Neuron (in vitro differentiated cells): Measurements from ENCODE around the gene IRF4.

Experiments used
- H2AFZ ChIP-seq: one replicate; pipeline ENCODE4 v1.6.1; 2013; ENCODE audit warnings: low read depth, mild to moderate bottlenecking, inconsistent platforms, low read length, moderate library complexity
- H3K27me3 ChIP-seq: one replicate; pipeline ENCODE4 v1.6.1; 2013; ENCODE audit warnings: low read length; ENCODE audit not compliant: insufficient read depth
- H3K36me3 ChIP-seq: one replicate; pipeline ENCODE4 v1.6.1; 2013; ENCODE audit warnings: low read length; ENCODE audit not compliant: insufficient read depth
- H3K4me1 ChIP-seq: one replicate; pipeline ENCODE4 v1.6.1; 2013; ENCODE audit warnings: low read length; ENCODE audit not compliant: insufficient read depth
- H3K4me3 ChIP-seq: 2 replicates; pipeline ENCODE4 v1.5.1; 2013; ENCODE audit warnings: mild to moderate bottlenecking, low read length, moderate library complexity
- H3K9me3 ChIP-seq: one replicate; pipeline ENCODE4 v1.6.1; 2013; ENCODE audit warnings: low read length

IRF4 gene

GRCh38 chr6:404685-405423, 13.3 kb downstream of the IRF4 start:
- Histone ChIP-seq H2AFZ (no peak overlapping the region), H3K9me3 (no peaks in the 10 kb centered on the region), H3K4me1 (peaks cover 5% of the 10 kb centered on the region), H3K36me3 (no peaks in the 10 kb centered on the region), H3K27me3 (peaks cover 4% of the 10 kb centered on the region), H3K4me3 (no peak overlapping the region)

DNA sequence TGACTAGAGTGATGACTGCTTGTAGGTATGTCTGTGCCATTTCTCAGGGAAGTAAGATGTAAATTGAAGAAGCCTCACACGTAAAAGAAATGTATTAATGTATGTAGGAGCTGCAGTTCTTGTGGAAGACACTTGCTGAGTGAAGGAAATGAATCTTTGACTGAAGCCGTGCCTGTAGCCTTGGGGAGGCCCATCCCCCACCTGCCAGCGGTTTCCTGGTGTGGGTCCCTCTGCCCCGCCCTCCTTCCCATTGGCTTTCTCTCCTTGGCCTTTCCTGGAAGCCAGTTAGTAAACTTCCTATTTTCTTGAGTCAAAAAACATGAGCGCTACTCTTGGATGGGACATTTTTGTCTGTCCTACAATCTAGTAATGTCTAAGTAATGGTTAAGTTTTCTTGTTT, 16.6 kb downstream of the IRF4 start:
- no peak overlapping the region for H3K4me3 ChIP-seq
- no peaks in the 10 kb centered on the region for H3K36me3 ChIP-seq
- H3K27me3 ChIP-seq, result peaks cover 4% of the 10 kb centered on the region
- no peak overlapping the region for H2AFZ ChIP-seq
- no peaks in the 10 kb centered on the region for H3K9me3 ChIP-seq
- H3K4me1 ChIP-seq, result peaks cover 5% of the 10 kb centered on the region

DNA sequence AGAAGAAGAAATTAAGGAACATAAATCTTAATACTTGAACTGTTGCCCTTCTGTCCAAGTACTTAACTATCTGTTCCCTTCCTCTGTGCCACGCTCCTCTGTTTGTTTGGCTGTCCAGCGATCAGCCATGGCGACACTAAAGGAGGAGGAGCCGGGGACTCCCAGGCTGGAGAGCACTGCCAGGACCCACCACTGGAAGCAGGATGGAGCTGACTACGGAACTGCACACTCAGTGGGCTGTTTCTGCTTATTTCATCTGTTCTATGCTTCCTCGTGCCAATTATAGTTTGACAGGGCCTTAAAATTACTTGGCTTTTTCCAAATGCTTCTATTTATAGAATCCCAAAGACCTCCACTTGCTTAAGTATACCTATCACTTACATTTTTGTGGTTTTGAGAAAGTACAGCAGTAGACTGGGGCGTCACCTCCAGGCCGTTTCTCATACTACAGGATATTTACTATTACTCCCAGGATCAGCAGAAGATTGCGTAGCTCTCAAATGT, 17.1 kb downstream of the IRF4 start:
- Histone ChIP-seq H2AFZ (peak overlapping the region; percentile 5), H3K4me3 (no peak overlapping the region), H3K9me3 (no peaks in the 10 kb centered on the region), H3K36me3 (no peaks in the 10 kb centered on the region), H3K27me3 (peaks cover 4% of the 10 kb centered on the region), H3K4me1 (peaks cover 5% of the 10 kb centered on the region)

- Histone ChIP-seq H3K4me1 (peaks cover 5% of the 10 kb centered on the region), H2AFZ (no peak overlapping the region), H3K27me3 (peaks cover 4% of the 10 kb centered on the region), H3K9me3 (peaks cover 2% of the 10 kb centered on the region), H3K36me3 (no peaks in the 10 kb centered on the region), H3K4me3 (no peak overlapping the region)
Observed at GRCh38 chr6:409370-409972, 17.9 kb downstream of the IRF4 start.

DNA sequence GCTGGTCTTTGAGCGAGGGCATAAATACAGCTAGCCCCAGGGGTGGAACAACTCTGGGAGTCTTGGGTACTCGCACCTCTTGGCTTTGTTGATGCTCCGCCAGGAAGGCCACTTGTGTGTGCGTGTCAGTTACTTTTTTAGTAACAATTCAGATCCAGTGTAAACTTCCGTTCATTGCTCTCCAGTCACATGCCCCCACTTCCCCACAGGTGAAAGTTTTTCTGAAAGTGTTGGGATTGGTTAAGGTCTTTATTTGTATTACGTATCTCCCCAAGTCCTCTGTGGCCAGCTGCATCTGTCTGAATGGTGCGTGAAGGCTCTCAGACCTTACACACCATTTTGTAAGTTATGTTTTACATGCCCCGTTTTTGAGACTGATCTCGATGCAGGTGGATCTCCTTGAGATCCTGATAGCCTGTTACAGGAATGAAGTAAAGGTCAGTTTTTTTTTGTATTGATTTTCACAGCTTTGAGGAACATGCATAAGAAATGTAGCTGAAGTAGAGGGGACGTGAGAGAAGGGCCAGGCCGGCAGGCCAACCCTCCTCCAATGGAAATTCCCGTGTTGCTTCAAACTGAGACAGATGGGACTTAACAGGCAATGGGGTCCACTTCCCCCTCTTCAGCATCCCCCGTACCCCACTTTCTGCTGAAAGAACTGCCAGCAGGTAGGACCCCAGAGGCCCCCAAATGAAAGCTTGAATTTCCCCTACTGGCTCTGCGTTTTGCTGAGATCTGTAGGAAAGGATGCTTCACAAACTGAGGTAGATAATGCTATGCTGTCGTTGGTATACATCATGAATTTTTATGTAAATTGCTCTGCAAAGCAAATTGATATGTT, 19.2 kb downstream of the IRF4 start:
- peaks cover 2% of the 10 kb centered on the region for H3K9me3 ChIP-seq
- no peak overlapping the region for H3K4me3 ChIP-seq
- H3K4me1 ChIP-seq, result peaks cover 5% of the 10 kb centered on the region
- H2AFZ ChIP-seq, result no peak overlapping the region
- H3K36me3 ChIP-seq, result no peaks in the 10 kb centered on the region
- peaks cover 4% of the 10 kb centered on the region for H3K27me3 ChIP-seq

DNA sequence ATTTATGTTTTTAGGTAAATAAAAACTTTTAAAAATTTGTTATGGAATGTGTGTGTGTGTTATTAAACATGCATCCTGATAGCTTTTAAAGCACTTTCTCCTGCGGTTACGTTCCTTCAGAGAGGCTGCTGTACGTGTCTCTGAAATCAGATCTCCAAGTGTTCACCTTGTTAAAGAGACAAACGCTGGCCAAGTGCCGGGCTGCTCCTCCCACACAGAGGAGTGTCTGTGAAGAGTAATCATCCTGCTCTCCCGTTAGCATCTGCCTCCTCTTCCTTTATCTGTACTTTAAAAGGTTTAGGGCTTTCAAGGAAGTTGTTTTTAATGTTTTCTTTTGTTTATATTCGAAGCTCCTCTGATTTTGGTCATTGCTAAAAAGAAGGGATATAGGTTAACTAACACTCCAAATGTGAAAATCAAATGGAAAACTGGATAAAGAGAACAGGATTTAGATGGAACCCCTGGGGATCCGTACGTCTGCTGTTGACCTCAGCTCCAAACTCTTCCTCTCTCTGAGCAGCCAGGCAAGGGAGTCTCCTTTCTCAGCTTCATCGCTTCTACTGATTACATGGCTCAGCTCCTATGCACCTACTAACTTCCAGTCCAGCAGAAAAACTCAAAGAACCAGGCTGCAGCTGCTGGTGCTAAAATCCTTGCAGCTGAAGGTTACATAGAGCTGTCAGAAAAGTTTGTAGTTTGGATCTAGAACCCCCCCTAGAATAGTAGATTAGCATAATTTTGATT, 20.0 kb downstream of the IRF4 start:
- Histone ChIP-seq H2AFZ (no peak overlapping the region), H3K36me3 (no peaks in the 10 kb centered on the region), H3K4me3 (no peak overlapping the region), H3K9me3 (peaks cover 2% of the 10 kb centered on the region), H3K27me3 (peaks cover 4% of the 10 kb centered on the region), H3K4me1 (peaks cover 5% of the 10 kb centered on the region)

GRCh38 chr6:412146-412886, 20.8 kb downstream of the IRF4 start:
- Histone ChIP-seq H2AFZ (no peak overlapping the region), H3K36me3 (no peaks in the 10 kb centered on the region), H3K4me1 (peaks cover 5% of the 10 kb centered on the region), H3K27me3 (peaks cover 4% of the 10 kb centered on the region), H3K9me3 (peaks cover 2% of the 10 kb centered on the region), H3K4me3 (no peak overlapping the region)

DNA sequence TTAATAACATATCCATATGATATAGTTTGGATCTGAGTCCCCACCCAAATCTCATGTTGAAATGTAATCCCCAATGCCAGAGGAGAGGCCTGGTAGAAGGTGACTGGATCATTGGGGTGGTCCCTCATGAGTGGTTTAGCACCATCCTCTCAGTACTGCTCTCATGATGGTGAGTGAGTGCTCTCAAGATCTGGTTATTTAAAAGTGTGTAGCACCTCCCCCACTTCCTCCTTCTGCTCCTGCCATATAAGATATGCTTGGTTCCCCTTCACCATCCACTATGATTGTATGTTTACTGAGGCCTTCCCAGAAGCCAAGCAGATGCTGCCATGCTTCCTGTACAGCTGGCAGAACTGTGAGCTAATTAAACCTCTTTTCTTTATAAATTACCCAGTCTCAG, 22.9 kb downstream of the IRF4 start:
- Histone ChIP-seq H3K4me3 (no peak overlapping the region), H3K4me1 (no peaks in the 10 kb centered on the region), H3K9me3 (peaks cover 2% of the 10 kb centered on the region), H3K36me3 (no peaks in the 10 kb centered on the region), H2AFZ (no peak overlapping the region), H3K27me3 (no peaks in the 10 kb centered on the region)

- Histone ChIP-seq H3K36me3 (no peaks in the 10 kb centered on the region), H3K4me3 (no peak overlapping the region), H3K27me3 (no peaks in the 10 kb centered on the region), H2AFZ (no peak overlapping the region), H3K4me1 (no peaks in the 10 kb centered on the region), H3K9me3 (peaks cover 2% of the 10 kb centered on the region)
Observed at GRCh38 chr6:415087-415486, 23.5 kb downstream of the IRF4 start.

- no peaks in the 10 kb centered on the region for H3K27me3 ChIP-seq
- peaks cover 5% of the 10 kb centered on the region for H3K9me3 ChIP-seq
- H3K4me3 ChIP-seq, result no peak overlapping the region
- H2AFZ ChIP-seq, result no peak overlapping the region
- H3K4me1 ChIP-seq, result no peaks in the 10 kb centered on the region
- H3K36me3 ChIP-seq, result no peaks in the 10 kb centered on the region
Observed at GRCh38 chr6:421211-421610, 29.7 kb downstream of the IRF4 start.

DNA sequence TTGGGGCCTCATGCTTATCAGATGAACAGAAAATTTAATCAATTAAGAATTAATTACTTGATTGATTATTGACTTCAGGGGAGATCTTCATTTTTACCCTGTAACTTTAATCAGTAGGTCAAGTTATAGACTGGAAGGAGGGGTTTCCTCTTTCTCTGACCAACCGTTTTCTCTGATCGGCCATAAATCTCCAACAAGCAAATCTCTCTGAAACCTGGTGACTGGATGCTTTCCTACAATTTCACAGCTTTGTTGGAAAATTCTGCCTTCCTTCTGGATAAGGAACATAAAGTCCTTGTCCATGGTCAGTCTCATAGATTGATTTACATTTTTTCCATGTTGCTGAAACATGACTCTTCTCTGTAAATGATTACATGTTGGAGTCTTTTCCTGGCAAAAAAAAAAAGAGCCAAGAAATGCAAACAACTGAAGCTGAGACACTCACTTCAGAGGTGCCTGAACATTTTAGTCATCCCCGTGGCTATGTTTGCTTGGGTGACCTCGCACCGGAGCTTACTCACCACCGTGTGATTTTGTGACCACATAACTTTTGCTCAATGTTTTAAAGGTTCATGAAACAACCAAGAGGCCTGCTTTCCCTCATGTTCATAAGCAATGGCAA, 31.0 kb downstream of the IRF4 start:
- H2AFZ ChIP-seq, result no peak overlapping the region
- no peak overlapping the region for H3K4me3 ChIP-seq
- H3K36me3 ChIP-seq, result no peaks in the 10 kb centered on the region
- no peaks in the 10 kb centered on the region for H3K4me1 ChIP-seq
- H3K27me3 ChIP-seq, result no peaks in the 10 kb centered on the region
- H3K9me3 ChIP-seq, result peaks cover 5% of the 10 kb centered on the region
